Neutrophil (primary cell): Measurements from ENCODE around the gene EYS.

Source experiments
- H3K27ac ChIP-seq: fragments of 200-600 bp; sonication (generic); 2 replicates; pipeline ENCODE4 v1.5.1; 2016; ENCODE audit warnings: mild to moderate bottlenecking, moderate library complexity
- H3K27me3 ChIP-seq: fragments of 200-600 bp; sonication (generic); 2 replicates; pipeline ENCODE4 v1.6.0; 2016; ENCODE audit warnings: mild to moderate bottlenecking
- H3K36me3 ChIP-seq: fragments of 200-600 bp; sonication (generic); 2 replicates; pipeline ENCODE4 v1.5.1; 2017
- H3K4me1 ChIP-seq, 2 experiments: fragments of 200-600 bp in 1 of 2; sonication (generic) in 1 of 2; 1 replicate in 1 of 2; 2 replicates in 1 of 2; pipeline versions ENCODE4 v1.5.1 to v1.6.1; 2013 to 2016; ENCODE audit warnings: low read depth in 1 of 2, low read length in 1 of 2, mild to moderate bottlenecking in 1 of 2, moderate library complexity in 1 of 2; ENCODE audit not compliant: control insufficient read depth in 1 of 2, insufficient read depth in 1 of 2
- H3K4me3 ChIP-seq, 2 experiments: fragments of 200-600 bp in 1 of 2; sonication (generic) in 1 of 2; 1 replicate in 1 of 2; 2 replicates in 1 of 2; pipeline ENCODE4 v1.5.1; 2013 to 2016; ENCODE audit warnings: low read depth in 1 of 2, low read length in 1 of 2, mild to moderate bottlenecking in 1 of 2, moderate library complexity in 1 of 2
- H3K9me3 ChIP-seq: fragments of 200-600 bp; sonication (generic); 2 replicates; pipeline ENCODE4 v1.5.1; 2016
- CTCF ChIP-seq: fragments of 200-600 bp; sonication (generic); IDR thresholded peaks from 2 replicates; pipeline ENCODE4 v1.5.1; 2016; ENCODE audit warnings: antibody characterized with exemption

EYS gene

GRCh38 chr6:65000815-65001214 lies 706.2 kb downstream of the EYS start:
- no peak for TF ChIP-seq CTCF
- Histone ChIP-seq H3K9me3 (no peaks in the 10 kb centered on the region), H3K27ac (no peak overlapping the region), H3K27me3 (no peaks in the 10 kb centered on the region), H3K36me3 (no peaks in the 10 kb centered on the region), H3K4me1 (no peaks in the 10 kb centered on the region), H3K4me3 (no peak overlapping the region)

- TF ChIP-seq CTCF, result no peak
- Histone ChIP-seq H3K27ac (no peak overlapping the region), H3K4me3 (no peak overlapping the region), H3K27me3 (no peaks in the 10 kb centered on the region), H3K4me1 (no peaks in the 10 kb centered on the region), H3K36me3 (no peaks in the 10 kb centered on the region), H3K9me3 (no peaks in the 10 kb centered on the region)
Measured at GRCh38 chr6:64998204-64998603, 708.8 kb downstream of the EYS start.

- Histone ChIP-seq H3K36me3 (no peaks in the 10 kb centered on the region), H3K4me3 (no peak overlapping the region), H3K27ac (no peak overlapping the region), H3K4me1 (no peaks in the 10 kb centered on the region), H3K27me3 (no peaks in the 10 kb centered on the region), H3K9me3 (no peaks in the 10 kb centered on the region)
- no peak for TF ChIP-seq CTCF
Measured at GRCh38 chr6:64996301-64996700, 710.7 kb downstream of the EYS start.

GRCh38 chr6:64990652-64991304 lies 716.2 kb downstream of the EYS start:
- Histone ChIP-seq H3K9me3 (no peaks in the 10 kb centered on the region), H3K27ac (no peak overlapping the region), H3K36me3 (no peaks in the 10 kb centered on the region), H3K4me1 (no peaks in the 10 kb centered on the region), H3K4me3 (no peak overlapping the region), H3K27me3 (no peaks in the 10 kb centered on the region)
- TF ChIP-seq CTCF, result no peak

GRCh38 chr6:64988148-64988547 lies 718.9 kb downstream of the EYS start:
- H3K27ac ChIP-seq, result no peak overlapping the region
- no peaks in the 10 kb centered on the region for H3K4me1 ChIP-seq
- TF ChIP-seq CTCF, result no peak
- H3K27me3 ChIP-seq, result no peaks in the 10 kb centered on the region
- no peak overlapping the region for H3K4me3 ChIP-seq
- H3K36me3 ChIP-seq, result no peaks in the 10 kb centered on the region
- no peaks in the 10 kb centered on the region for H3K9me3 ChIP-seq
